GM08714 (cell line): Measurements from ENCODE around the gene SLC8A1.

ENCODE experiments used
- H3K4me3 ChIP-seq: fragments of 200-500 bp; sonication (Bioruptor generic); 2 replicates; pipeline ENCODE4 v1.5.1; 2014; ENCODE audit warnings: mild to moderate bottlenecking, low read length, inconsistent platforms
- ZNF274 ChIP-seq: IDR thresholded peaks from 2 replicates; pipeline ENCODE4 v1.6.1; 2012; ENCODE audit warnings: mild to moderate bottlenecking, low read depth, low read length

Gene SLC8A1

DNA sequence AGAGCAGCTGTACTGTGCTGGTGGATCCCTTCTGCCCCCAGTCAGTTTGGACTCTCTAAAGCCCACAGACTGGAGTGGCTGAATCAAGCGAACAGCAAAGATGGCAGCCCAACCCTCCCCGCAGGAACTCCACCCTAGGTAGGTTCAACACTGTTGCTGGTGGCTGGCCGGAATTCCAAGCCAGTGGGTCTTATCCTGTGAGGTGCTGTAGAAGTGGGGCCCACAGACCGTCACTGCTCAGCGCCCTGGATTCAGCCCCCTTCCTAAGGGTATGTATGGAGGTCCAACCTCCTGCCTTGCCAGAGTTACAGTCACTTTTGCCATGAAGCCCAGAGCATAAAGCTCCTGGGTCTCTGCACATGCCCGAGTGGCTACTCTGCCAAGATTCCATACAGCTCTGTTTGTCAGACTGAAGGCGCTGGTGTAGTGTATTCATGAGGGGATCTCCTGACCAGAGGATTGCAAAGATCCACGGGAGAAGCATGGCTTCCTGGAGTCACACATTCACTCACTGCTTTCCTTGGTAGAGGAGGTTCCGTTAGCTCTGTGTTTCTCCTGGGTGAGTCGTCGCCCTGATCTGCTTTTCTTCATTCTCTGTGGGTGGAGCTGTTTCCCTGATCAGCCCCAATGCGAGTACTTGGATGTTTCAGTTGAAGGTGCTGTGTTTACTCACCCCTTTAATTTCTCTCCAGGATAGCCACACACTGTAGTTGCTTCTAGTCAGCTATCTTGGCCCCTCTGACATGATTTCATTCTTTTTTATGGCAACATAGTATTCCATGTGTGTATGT is 379.3 kb downstream of the SLC8A1 start:
- H3K4me3 ChIP-seq = no peak overlapping the region
- no peak for TF ChIP-seq ZNF274

DNA sequence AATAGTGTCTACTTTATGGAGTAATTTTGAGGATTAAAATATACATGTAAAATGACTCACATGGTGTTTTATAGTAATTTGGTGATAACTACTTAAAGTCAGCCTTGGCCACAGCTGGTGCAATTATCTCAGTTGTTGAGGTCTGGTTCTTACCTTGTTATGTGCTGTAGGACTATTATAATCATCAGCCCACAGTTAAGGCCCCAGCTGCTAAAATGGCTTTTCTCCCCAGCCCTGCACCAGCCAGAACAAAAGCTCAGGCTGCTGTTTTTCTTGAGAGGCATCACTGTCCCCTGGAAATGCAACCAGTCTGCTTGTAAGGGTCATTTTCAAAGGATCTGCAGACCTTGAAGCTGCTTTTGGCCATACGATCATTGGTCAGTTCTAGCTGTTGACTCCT is 389.5 kb downstream of the SLC8A1 start:
- TF ChIP-seq ZNF274 = no peak
- H3K4me3 ChIP-seq = no peak overlapping the region

DNA sequence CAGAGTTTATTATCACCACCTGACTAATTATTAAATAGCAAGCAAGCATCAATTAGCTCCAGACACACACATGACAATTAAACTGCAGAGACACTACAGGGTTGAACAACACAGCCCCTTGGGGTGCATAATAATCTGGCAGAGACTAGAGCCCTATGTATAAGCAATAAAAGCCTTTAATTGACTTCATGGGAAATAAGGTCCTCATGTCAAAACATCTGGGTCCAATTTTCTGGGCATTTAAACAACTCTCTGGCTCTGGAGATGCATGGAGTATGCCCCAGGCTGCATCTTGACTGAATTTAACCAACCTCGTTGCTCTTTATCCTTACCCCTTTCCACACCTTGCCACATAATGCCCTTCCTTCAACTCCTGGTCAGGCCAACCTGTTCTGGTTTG is 402.1 kb downstream of the SLC8A1 start:
- TF ChIP-seq ZNF274 = no peak
- H3K4me3 ChIP-seq = no peak overlapping the region

DNA sequence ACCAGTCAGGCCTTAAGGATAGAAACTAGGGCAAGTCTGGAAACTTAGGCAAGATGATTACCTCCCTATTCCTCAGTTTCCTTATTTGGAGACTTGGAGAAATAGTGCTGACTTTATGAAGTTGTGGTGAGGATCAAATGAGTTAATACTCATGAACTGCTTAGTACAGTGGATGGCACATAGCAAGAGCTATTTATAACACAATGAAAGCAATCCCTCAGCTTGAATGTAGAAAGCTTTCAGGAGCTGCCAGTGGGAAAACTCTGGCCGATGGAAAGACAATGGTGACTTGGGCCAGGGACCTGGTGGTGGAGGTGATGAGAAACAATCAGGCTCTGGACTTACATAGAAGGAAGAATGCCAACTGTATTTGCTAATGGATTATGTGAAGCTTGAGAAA is 403.4 kb downstream of the SLC8A1 start:
- no peak for TF ChIP-seq ZNF274
- no peak overlapping the region for H3K4me3 ChIP-seq

DNA sequence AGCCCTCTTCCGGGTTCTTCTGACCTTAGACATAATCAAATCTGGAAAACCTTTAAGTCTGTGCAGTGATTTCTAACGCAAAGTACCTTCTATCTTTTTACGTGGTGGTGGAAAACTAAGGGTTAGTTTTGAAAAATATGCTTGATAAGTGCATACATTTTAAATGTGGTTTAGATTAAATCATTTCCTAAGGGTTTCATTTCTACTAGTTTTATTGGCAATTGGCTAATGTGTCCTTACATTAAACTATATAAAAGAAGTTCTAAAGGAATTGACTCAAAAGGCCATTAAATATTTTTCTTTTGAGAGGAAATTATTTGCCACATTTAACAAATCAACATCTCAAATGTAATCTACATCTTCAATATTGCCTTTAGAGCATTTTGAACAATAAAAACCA is 404.5 kb downstream of the SLC8A1 start:
- no peak for TF ChIP-seq ZNF274
- H3K4me3 ChIP-seq = no peak overlapping the region
